Activated CD8-positive, alpha-beta memory T cell treated with anti-CD3 and anti-CD28 coated beads for 4 hours (primary cell): ENCODE results near the gene FKBP2.

Experiments used
- DNase-seq, 2 donors: peaks; one replicate each; pipeline ENCODE4 v3.0.0-alpha.2; 2020; ENCODE audit warnings: low read depth in 2 of 2

The FKBP2 gene

GRCh38 chr11:64284962-64285884 lies 44.3 kb downstream of the FKBP2 start, which contains the start of gene GPR137:
TSS of gene GPR137 (plus strand) at chr11:64285848. CDS start at chr11:64286525, 677 bp downstream.
- DNase-seq: peak; percentile 80 to 81

GRCh38 chr11:64285885-64286800 lies 45.2 kb downstream of the FKBP2 start:
- no peak for DNase-seq

GRCh38 chr11:64286801-64287159 lies 45.9 kb downstream of the FKBP2 start:
- DNase-seq: no peak

- DNase-seq: no peak
Observed at GRCh38 chr11:64287676-64288352, 46.9 kb downstream of the FKBP2 start.

GRCh38 chr11:64288353-64288750 lies 47.5 kb downstream of the FKBP2 start:
- no peak for DNase-seq

GRCh38 chr11:64289002-64289564 lies 48.2 kb downstream of the FKBP2 start:
- no peak for DNase-seq

- no peak for DNase-seq
Observed at GRCh38 chr11:64290352-64291261, 49.7 kb downstream of the FKBP2 start.

GRCh38 chr11:64291262-64291751 lies 50.4 kb downstream of the FKBP2 start, which contains the start of gene KCNK4:
TSS of gene KCNK4 (plus strand) at chr11:64291302. CDS start at chr11:64293019, 1,717 bp downstream.
- DNase-seq: no peak

- DNase-seq: no peak
Observed at GRCh38 chr11:64291752-64292459, 51.0 kb downstream of the FKBP2 start.

GRCh38 chr11:64292460-64293254 lies 51.8 kb downstream of the FKBP2 start:
- DNase-seq: no peak
